OCI-LY1 (cell line): ENCODE results near the gene PIGC.

Source experiments
- CTCF ChIP-seq: fragments of 200-600 bp; sonication (generic), shearing (Covaris generic); IDR thresholded peaks from 2 replicates; pipeline ENCODE4 v1.5.1; 2017; ENCODE audit warnings: mild to moderate bottlenecking, antibody characterized with exemption, low read length, moderate library complexity, mixed read lengths
- EZH2 ChIP-seq: fragments of 200-600 bp; sonication (generic), shearing (Covaris generic); IDR thresholded peaks from 2 replicates; pipeline ENCODE4 v1.8.0; 2017; ENCODE audit warnings: borderline replicate concordance, mixed run types, mild to moderate bottlenecking, antibody characterized with exemption, low read length, moderate library complexity, mixed read lengths

- no peak for TF ChIP-seq CTCF
- no peak for TF ChIP-seq EZH2
These were observed 26.3 kb upstream of the PIGC start for GRCh38 chr1:172470149-172470548.
